HepG2 (cell line): ENCODE results near the gene CDT1. TPM values are rescaled to one million over a fixed set of nuclear protein-coding genes. Genes with fewer than 3 reads are reported as not detected.

ENCODE experiments used
- AGO1 ChIP-seq: fragments of 200-400 bp; formaldehyde crosslinking; IDR thresholded peaks from 2 replicates; pipeline ENCODE4 v1.6.1; 2017; ENCODE audit warnings: mild to moderate bottlenecking, low read depth, low read length, moderate library complexity; ENCODE audit not compliant: poor library complexity, severe bottlenecking
- EEA1 ChIP-seq: sonication (generic); formaldehyde crosslinking; IDR thresholded peaks from 2 replicates; pipeline ENCODE4 v1.5.1; 2020; ENCODE audit warnings: mild to moderate bottlenecking, missing genetic modification reagents, borderline replicate concordance
- HIVEP1 ChIP-seq: sonication (generic); formaldehyde crosslinking; IDR thresholded peaks from 2 replicates; pipeline ENCODE4 v1.4.0; 2020; ENCODE audit warnings: mild to moderate bottlenecking, missing genetic modification reagents
- KLF9 ChIP-seq: IDR thresholded peaks from 2 replicates; pipeline ENCODE4 v1.6.1; 2016; ENCODE audit warnings: low read depth
- PAF1 ChIP-seq: IDR thresholded peaks from 2 replicates; pipeline ENCODE4 v1.6.1; 2016; ENCODE audit warnings: missing genetic modification reagents, missing compliant biosample characterization
- PHF5A ChIP-seq: IDR thresholded peaks from one replicate; pipeline ENCODE4 v1.6.1; 2018; ENCODE audit warnings: low read depth, missing genetic modification reagents; ENCODE audit not compliant: unreplicated experiment
- SATB2 ChIP-seq: sonication (generic); formaldehyde crosslinking; IDR thresholded peaks from 2 replicates; pipeline ENCODE4 v1.5.0; 2020; ENCODE audit warnings: missing genetic modification reagents
- TBX3 ChIP-seq: fragments of 450-650 bp; IDR thresholded peaks from 2 replicates; pipeline ENCODE4 v1.6.1; 2017; ENCODE audit warnings: antibody characterized with exemption, mild to moderate bottlenecking, inconsistent platforms, borderline replicate concordance
- ZMYM2 ChIP-seq: sonication (generic); formaldehyde crosslinking; IDR thresholded peaks from 2 replicates; pipeline ENCODE4 v1.8.0; 2022; ENCODE audit warnings: mild to moderate bottlenecking, missing genetic modification reagents
- ZNF350 ChIP-seq: sonication (generic); formaldehyde crosslinking; IDR thresholded peaks from 2 replicates; pipeline ENCODE4 v1.4.0; 2020; ENCODE audit warnings: mild to moderate bottlenecking, low read depth, missing genetic modification reagents, borderline replicate concordance
- ZNF775 ChIP-seq: sonication (generic); formaldehyde crosslinking; IDR thresholded peaks from 2 replicates; pipeline ENCODE4 v1.4.0; 2020; ENCODE audit warnings: missing genetic modification reagents, mild to moderate bottlenecking, moderate library complexity, borderline replicate concordance
- ZSCAN9 ChIP-seq: IDR thresholded peaks from 2 replicates; pipeline ENCODE4 v1.6.1; 2016; ENCODE audit warnings: borderline replicate concordance
- polyA plus RNA-seq, 8 experiments: library from polyadenylated mRNA; depleted of rRNA in 3 of 8; stranded (reverse) in 7 of 8; unstranded in 1 of 8; fragments of >200 nt; fragmentation: Illumina TruSeq in 4 of 8; extraction: Trizol in 4 of 8; gene quantifications; 2 replicates each; pipeline versions ENCODE4 v1.2.1 to v1.2.3, GENCODE V29; 2011 to 2016; ENCODE audit warnings: low read depth in 4 of 8, missing spikeins in 1 of 8, mixed read lengths in 1 of 8; ENCODE audit not compliant: insufficient read depth in 1 of 8
- total RNA-seq, 5 experiments: library from RNA; depleted of rRNA; stranded (reverse); fragments of >200 nt; fragmentation: Illumina TruSeq; extraction: Trizol; gene quantifications; 2 replicates each; pipeline ENCODE4 v1.2.3, GENCODE V29; 2016; ENCODE audit warnings: low read depth in 1 of 5
- TF ChIP-seq, protein P1 (sequence below): sonication (generic); formaldehyde crosslinking; IDR thresholded peaks from 2 replicates; pipeline ENCODE4 v1.9.0; 2021; ENCODE audit warnings: missing genetic modification reagents, borderline replicate concordance
- TF ChIP-seq, protein P2 (sequence below): sonication (generic); formaldehyde crosslinking; IDR thresholded peaks from 2 replicates; pipeline ENCODE4 v1.4.0; 2020; ENCODE audit warnings: missing genetic modification reagents
- TF ChIP-seq, protein P3 (sequence below): IDR thresholded peaks from 2 replicates; pipeline ENCODE4 v1.6.1; 2016
- TF ChIP-seq, protein P4 (sequence below): sonication (generic); formaldehyde crosslinking; IDR thresholded peaks from 2 replicates; pipeline ENCODE4 v1.9.0; 2022; ENCODE audit warnings: missing genetic modification reagents, mild to moderate bottlenecking, borderline replicate concordance
- TF ChIP-seq, protein P5 (sequence below): sonication (generic); formaldehyde crosslinking; IDR thresholded peaks from 2 replicates; pipeline ENCODE4 v1.4.0; 2020; ENCODE audit warnings: low read depth, mild to moderate bottlenecking, missing genetic modification reagents

CDT1 gene
- total and polyA plus RNA-seq, 2 of the 13 experiments (the other 11 are each of a cell fraction or from before 2014, with no cell fraction given) = 23.1 to 23.8 TPM

DNA sequence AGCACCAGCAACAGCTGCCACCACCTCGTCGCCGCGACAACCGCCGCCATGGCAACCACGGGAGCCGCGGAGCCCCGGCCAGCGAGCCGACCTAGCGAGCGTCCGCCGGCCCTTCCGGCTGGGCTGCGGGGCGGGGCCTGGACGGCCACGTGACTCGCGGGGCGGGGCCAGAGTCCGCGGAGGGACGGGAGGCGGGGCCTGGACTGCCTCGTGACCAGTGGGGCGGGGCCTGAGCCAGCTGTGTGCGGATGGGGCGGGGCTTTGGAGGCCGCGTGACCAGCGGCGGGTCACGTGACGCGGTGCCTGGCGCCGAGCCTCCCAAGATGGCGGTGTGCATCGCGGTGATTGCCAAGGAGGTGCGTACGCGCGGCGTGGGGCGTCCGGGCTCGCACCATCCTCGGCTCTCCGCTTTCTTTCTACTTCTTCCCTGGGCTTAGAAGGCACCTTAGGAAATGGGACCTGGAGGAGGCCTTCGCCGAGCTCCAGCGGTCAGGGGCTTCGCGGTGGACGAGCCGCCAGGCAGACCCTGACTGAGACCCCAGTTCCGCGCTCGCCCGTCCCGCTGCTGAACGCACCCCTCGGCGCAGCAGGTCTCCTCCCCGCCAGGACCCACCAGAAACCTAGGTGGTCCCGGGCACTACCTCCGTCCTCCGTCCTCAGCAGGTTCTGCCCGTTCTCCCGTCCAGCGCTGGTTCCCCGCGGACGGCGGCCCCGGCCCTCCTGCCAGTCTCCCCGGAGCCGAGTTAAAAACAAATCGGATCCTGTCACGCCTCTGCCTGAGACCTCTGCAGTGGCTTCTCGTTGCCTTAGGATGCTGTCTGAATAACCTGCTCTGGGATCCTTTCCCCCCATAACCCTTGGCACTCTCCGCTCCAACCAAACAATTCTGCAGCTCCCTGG, 53.5 kb downstream of the CDT1 start, which contains the start of the genes GALNS and TRAPPC2L (continued):
- TF ChIP-seq, protein P1, sequence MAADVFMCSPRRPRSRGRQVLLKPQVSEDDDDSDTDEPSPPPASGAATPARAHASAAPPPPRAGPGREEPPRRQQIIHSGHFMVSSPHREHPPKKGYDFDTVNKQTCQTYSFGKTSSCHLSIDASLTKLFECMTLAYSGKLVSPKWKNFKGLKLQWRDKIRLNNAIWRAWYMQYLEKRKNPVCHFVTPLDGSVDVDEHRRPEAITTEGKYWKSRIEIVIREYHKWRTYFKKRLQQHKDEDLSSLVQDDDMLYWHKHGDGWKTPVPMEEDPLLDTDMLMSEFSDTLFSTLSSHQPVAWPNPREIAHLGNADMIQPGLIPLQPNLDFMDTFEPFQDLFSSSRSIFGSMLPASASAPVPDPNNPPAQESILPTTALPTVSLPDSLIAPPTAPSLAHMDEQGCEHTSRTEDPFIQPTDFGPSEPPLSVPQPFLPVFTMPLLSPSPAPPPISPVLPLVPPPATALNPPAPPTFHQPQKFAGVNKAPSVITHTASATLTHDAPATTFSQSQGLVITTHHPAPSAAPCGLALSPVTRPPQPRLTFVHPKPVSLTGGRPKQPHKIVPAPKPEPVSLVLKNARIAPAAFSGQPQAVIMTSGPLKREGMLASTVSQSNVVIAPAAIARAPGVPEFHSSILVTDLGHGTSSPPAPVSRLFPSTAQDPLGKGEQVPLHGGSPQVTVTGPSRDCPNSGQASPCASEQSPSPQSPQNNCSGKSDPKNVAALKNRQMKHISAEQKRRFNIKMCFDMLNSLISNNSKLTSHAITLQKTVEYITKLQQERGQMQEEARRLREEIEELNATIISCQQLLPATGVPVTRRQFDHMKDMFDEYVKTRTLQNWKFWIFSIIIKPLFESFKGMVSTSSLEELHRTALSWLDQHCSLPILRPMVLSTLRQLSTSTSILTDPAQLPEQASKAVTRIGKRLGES (CRISPR knock-in tag) = no peak; the same call in 1 of the 2 replicates
- TF ChIP-seq, protein P2, sequence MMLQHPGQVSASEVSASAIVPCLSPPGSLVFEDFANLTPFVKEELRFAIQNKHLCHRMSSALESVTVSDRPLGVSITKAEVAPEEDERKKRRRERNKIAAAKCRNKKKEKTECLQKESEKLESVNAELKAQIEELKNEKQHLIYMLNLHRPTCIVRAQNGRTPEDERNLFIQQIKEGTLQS (CRISPR knock-in tag) = no peak
- TF ChIP-seq SATB2 (CRISPR knock-in tag) (no peak), ZSCAN9 (CRISPR knock-in tag) (no peak), HIVEP1 (CRISPR knock-in tag) (peak; percentile 55; the same call in 1 of the 2 replicates), ZMYM2 (CRISPR knock-in tag) (no peak; the same call in 1 of the 2 replicates), ZNF775 (CRISPR knock-in tag) (no peak), PHF5A (no peak), TBX3 (no peak), PAF1 (CRISPR knock-in tag) (no peak), EEA1 (CRISPR knock-in tag) (no peak; the same call in 1 of the 2 replicates), ZNF350 (CRISPR knock-in tag) (peak; percentile 86; the same call in 1 of the 2 replicates), AGO1 (no peak), KLF9 (no peak)
- TF ChIP-seq, protein P3, sequence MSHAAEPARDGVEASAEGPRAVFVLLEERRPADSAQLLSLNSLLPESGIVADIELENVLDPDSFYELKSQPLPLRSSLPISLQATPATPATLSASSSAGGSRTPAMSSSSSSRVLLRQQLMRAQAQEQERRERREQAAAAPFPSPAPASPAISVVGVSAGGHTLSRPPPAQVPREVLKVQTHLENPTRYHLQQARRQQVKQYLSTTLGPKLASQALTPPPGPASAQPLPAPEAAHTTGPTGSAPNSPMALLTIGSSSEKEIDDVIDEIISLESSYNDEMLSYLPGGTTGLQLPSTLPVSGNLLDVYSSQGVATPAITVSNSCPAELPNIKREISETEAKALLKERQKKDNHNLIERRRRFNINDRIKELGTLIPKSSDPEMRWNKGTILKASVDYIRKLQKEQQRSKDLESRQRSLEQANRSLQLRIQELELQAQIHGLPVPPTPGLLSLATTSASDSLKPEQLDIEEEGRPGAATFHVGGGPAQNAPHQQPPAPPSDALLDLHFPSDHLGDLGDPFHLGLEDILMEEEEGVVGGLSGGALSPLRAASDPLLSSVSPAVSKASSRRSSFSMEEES (CRISPR knock-in tag) = peak; percentile 98
- TF ChIP-seq, protein P4, sequence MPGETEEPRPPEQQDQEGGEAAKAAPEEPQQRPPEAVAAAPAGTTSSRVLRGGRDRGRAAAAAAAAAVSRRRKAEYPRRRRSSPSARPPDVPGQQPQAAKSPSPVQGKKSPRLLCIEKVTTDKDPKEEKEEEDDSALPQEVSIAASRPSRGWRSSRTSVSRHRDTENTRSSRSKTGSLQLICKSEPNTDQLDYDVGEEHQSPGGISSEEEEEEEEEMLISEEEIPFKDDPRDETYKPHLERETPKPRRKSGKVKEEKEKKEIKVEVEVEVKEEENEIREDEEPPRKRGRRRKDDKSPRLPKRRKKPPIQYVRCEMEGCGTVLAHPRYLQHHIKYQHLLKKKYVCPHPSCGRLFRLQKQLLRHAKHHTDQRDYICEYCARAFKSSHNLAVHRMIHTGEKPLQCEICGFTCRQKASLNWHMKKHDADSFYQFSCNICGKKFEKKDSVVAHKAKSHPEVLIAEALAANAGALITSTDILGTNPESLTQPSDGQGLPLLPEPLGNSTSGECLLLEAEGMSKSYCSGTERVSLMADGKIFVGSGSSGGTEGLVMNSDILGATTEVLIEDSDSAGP = peak; percentile 93
- TF ChIP-seq, protein P5, sequence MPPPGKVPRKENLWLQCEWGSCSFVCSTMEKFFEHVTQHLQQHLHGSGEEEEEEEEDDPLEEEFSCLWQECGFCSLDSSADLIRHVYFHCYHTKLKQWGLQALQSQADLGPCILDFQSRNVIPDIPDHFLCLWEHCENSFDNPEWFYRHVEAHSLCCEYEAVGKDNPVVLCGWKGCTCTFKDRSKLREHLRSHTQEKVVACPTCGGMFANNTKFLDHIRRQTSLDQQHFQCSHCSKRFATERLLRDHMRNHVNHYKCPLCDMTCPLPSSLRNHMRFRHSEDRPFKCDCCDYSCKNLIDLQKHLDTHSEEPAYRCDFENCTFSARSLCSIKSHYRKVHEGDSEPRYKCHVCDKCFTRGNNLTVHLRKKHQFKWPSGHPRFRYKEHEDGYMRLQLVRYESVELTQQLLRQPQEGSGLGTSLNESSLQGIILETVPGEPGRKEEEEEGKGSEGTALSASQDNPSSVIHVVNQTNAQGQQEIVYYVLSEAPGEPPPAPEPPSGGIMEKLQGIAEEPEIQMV (CRISPR knock-in tag) = peak; percentile 98
